ENCODE data around the gene WDFY2.

The WDFY2 gene

GRCh38 chr13:51603716-51604115, 19.5 kb downstream of the WDFY2 start:
- no peak for DNase-seq

GRCh38 chr13:51605698-51606097, 21.4 kb downstream of the WDFY2 start:
- DNase-seq = no peak

GRCh38 chr13:51607165-51607564, 22.9 kb downstream of the WDFY2 start:
- no peak for DNase-seq

GRCh38 chr13:51608857-51609406, 24.7 kb downstream of the WDFY2 start:
- DNase-seq = no peak

GRCh38 chr13:51612867-51613266, 28.6 kb downstream of the WDFY2 start:
- no peak for DNase-seq

- no peak for DNase-seq
These were observed 29.3 kb downstream of the WDFY2 start for GRCh38 chr13:51613535-51613934.

GRCh38 chr13:51614350-51614786, 30.1 kb downstream of the WDFY2 start:
- peak; percentile 86 for DNase-seq

- no peak for DNase-seq
These were observed 34.4 kb downstream of the WDFY2 start for GRCh38 chr13:51618626-51619025.

- DNase-seq = no peak
These were observed 35.4 kb downstream of the WDFY2 start for GRCh38 chr13:51619614-51620013.

- no peak for DNase-seq
These were observed 36.1 kb downstream of the WDFY2 start for GRCh38 chr13:51620165-51620983.

- DNase-seq = no peak
These were observed 37.3 kb downstream of the WDFY2 start for GRCh38 chr13:51621602-51622001.

GRCh38 chr13:51623473-51623872, 39.2 kb downstream of the WDFY2 start:
- DNase-seq = no peak

GRCh38 chr13:51624207-51624606, 39.9 kb downstream of the WDFY2 start:
- DNase-seq = no peak

- no peak for DNase-seq
These were observed 40.6 kb downstream of the WDFY2 start for GRCh38 chr13:51624695-51625345.

GRCh38 chr13:51625555-51626345, 41.5 kb downstream of the WDFY2 start:
- no peak for DNase-seq

GRCh38 chr13:51626749-51627148, 42.5 kb downstream of the WDFY2 start:
- no peak for DNase-seq

- no peak for DNase-seq
These were observed 44.0 kb downstream of the WDFY2 start for GRCh38 chr13:51628059-51628852.

GRCh38 chr13:51629491-51630287, 45.4 kb downstream of the WDFY2 start:
- no peak for DNase-seq

GRCh38 chr13:51630288-51630615, 46.0 kb downstream of the WDFY2 start:
- no peak for DNase-seq

- DNase-seq = no peak
These were observed 48.5 kb downstream of the WDFY2 start for GRCh38 chr13:51632591-51633362.

Measured in DMS153 (cell line).